Endothelial cell of umbilical vein (primary cell): ENCODE results near the gene ICOSLG. TPM values are rescaled to one million over a fixed set of nuclear protein-coding genes. Genes with fewer than 3 reads are reported as not detected.
"Not testable (repeated sequence)": the region's sequence is repeated elsewhere in the genome, so short reads cannot be mapped to it uniquely, and the experiment has no call there.

Source experiments
- Bru-seq: library from RNA; stranded (reverse); fragments of 400-500 nt; gene quantifications from one replicate; lab custom pipeline; 2021; lab: Mats Ljungman, UMichigan
- BruChase-seq, 2 experiments: library from RNA; stranded (reverse); fragments of 400-500 nt; gene quantifications; one replicate each; lab custom pipeline; 2021; lab: Mats Ljungman, UMichigan
- BruUV-seq: library from RNA; stranded (reverse); fragments of 400-500 nt; replicated peaks from 2 replicates; lab custom pipeline; 2021; lab: Mats Ljungman, UMichigan
- CTCF ChIA-PET: fragments of 300-600, 350-600 bp; sonication (Branson Sonifier 250); formaldehyde crosslinking; loops from one replicate; lab custom pipeline; 2021; ENCODE audit warnings: antibody characterized with exemption, inconsistent platforms; lab: Charles Lee
- POLR2A ChIA-PET: fragments of 300-600, 350-600 bp; sonication (Branson Sonifier 250); formaldehyde crosslinking; loops from one replicate; lab custom pipeline; 2021; ENCODE audit warnings: antibody characterized with exemption, inconsistent platforms; lab: Charles Lee
- DNase-seq: peaks from one replicate; pipeline ENCODE4 v3.0.0-alpha.2; 2011; ENCODE audit warnings: low read depth, low spot score
- FAIRE-seq: peaks from 2 replicates; lab custom pipeline; 2011; peaks lifted over from hg19 to GRCh38; lab: Jason Lieb, UNC
- H2AFZ ChIP-seq: 2 replicates; pipeline ENCODE4 v1.6.0; 2012; ENCODE audit warnings: low read depth, low read length, control low read depth, inconsistent platforms
- H3K27ac ChIP-seq: 2 replicates; pipeline ENCODE4 v1.5.1; 2011; ENCODE audit warnings: low read depth, mild to moderate bottlenecking, control low read depth, low read length, moderate library complexity; ENCODE audit not compliant: insufficient read depth
- H3K27me3 ChIP-seq, 2 experiments: 2 replicates each; pipeline versions ENCODE4 v1.6.0 to v1.6.1; 2011; ENCODE audit warnings: low read length in 2 of 2, mixed read lengths in 1 of 2; ENCODE audit not compliant: control insufficient read depth in 2 of 2, insufficient read depth in 2 of 2
- H3K36me3 ChIP-seq, 2 experiments: 2 replicates in 1 of 2; 3 replicates in 1 of 2; pipeline ENCODE4 v1.5.1; 2011; ENCODE audit warnings: low read length in 2 of 2, mild to moderate bottlenecking in 1 of 2, moderate library complexity in 1 of 2; ENCODE audit not compliant: control insufficient read depth in 2 of 2, insufficient read depth in 2 of 2; ENCODE audit errors: extremely low read depth in 1 of 2
- H3K4me1 ChIP-seq: 3 replicates; pipeline ENCODE4 v1.5.1; 2011; ENCODE audit warnings: mild to moderate bottlenecking, low read length; ENCODE audit not compliant: control insufficient read depth, insufficient read depth; ENCODE audit errors: extremely low read depth
- H3K4me2 ChIP-seq: 2 replicates; pipeline ENCODE4 v1.6.1; 2011; ENCODE audit warnings: low read length, control low read depth, mixed read lengths; ENCODE audit not compliant: insufficient read depth
- H3K4me3 ChIP-seq, 3 experiments: fragments of 200-600 bp in 1 of 3; sonication (generic), shearing (Covaris generic) in 1 of 3; replicated peaks in 1 of 3; 2 replicates each; pipeline ENCODE4 v1.5.1; 2011 to 2016; ENCODE audit warnings: control low read depth in 3 of 3, low read length in 3 of 3, mild to moderate bottlenecking in 2 of 3, inconsistent platforms in 1 of 3, low read depth in 1 of 3, moderate library complexity in 1 of 3; ENCODE audit not compliant: insufficient read depth in 1 of 3
- H3K79me2 ChIP-seq: 2 replicates; pipeline ENCODE4 v1.6.0; 2012; ENCODE audit warnings: low read length, inconsistent platforms; ENCODE audit not compliant: control insufficient read depth, insufficient read depth
- H3K9ac ChIP-seq: replicated peaks from 2 replicates; pipeline ENCODE3; 2011; ENCODE audit warnings: low read length, control low read depth; ENCODE audit not compliant: insufficient read depth; ENCODE audit errors: extremely low read depth
- H3K9me1 ChIP-seq: replicated peaks from 3 replicates; pipeline ENCODE4 v1.6.0; 2011; ENCODE audit warnings: mild to moderate bottlenecking, low read length; ENCODE audit not compliant: control insufficient read depth, insufficient read depth; ENCODE audit errors: extremely low read depth
- H3K9me3 ChIP-seq: replicated peaks from 2 replicates; pipeline ENCODE4 v1.5.1; 2012; ENCODE audit warnings: low read length, inconsistent platforms; ENCODE audit not compliant: control insufficient read depth, insufficient read depth
- H4K20me1 ChIP-seq: replicated peaks from 2 replicates; pipeline ENCODE3; 2011; ENCODE audit warnings: mild to moderate bottlenecking, low read length; ENCODE audit not compliant: control insufficient read depth, insufficient read depth; ENCODE audit errors: extremely low read depth
- EZH2 ChIP-seq: IDR thresholded peaks from 2 replicates; pipeline ENCODE4 v1.6.1; 2012; ENCODE audit warnings: borderline replicate concordance, low read depth, mild to moderate bottlenecking, moderate library complexity, low read length, inconsistent platforms; ENCODE audit not compliant: severe bottlenecking
- GATA2 ChIP-seq: IDR thresholded peaks from 2 replicates; pipeline ENCODE4 v1.7.0; 2011; ENCODE audit warnings: low read depth, mild to moderate bottlenecking, moderate library complexity, mixed read lengths, low read length; ENCODE audit not compliant: insufficient read length, insufficient read depth
- JUN ChIP-seq: IDR thresholded peaks from 2 replicates; pipeline ENCODE4 v1.6.1; 2011; ENCODE audit warnings: borderline replicate concordance, low read depth; ENCODE audit not compliant: insufficient read length, insufficient read depth
- MYC ChIP-seq: IDR thresholded peaks from one replicate; pipeline ENCODE4 v1.6.1; 2011; ENCODE audit warnings: mild to moderate bottlenecking, low read depth, low read length
- POLR2A ChIP-seq: IDR thresholded peaks from 2 replicates; pipeline ENCODE4 v1.6.1; 2012; ENCODE audit warnings: low read depth, mild to moderate bottlenecking, control low read depth, low read length
- POLR2AphosphoS5 ChIP-seq: IDR thresholded peaks from 2 replicates; pipeline ENCODE4 v1.6.1; 2012; ENCODE audit warnings: low read depth, mild to moderate bottlenecking, control low read depth, low read length, moderate library complexity; ENCODE audit not compliant: insufficient read depth
- dilution Hi-C: fragments of 300-500 bp; cut with MboI; formaldehyde crosslinking; loops from one replicate; pipeline ENCODE4 v1.15.0; 2019; ENCODE audit warnings: low sequenced_read_pairs; ENCODE audit not compliant: extremely low pct_ligation_motif_present
- intact Hi-C: fragments of 100-400 bp; cut with micrococcal nuclease; formaldehyde crosslinking; loops from one replicate; pipeline ENCODE4 v1.10.0; 2022
- long read RNA-seq: library from polyadenylated mRNA; stranded (forward); transcript quantifications from one replicate; pipeline ENCODE4 v2.0.0, GENCODE V29; 2021
- polyA minus RNA-seq, 3 experiments: library from RNA; depleted of rRNA, polyadenylated mRNA; stranded (reverse); fragments of >200 nt; gene quantifications; 1 replicate in 1 of 3; 2 replicates in 2 of 3; pipeline ENCODE4 v1.2.3, GENCODE V29; 2011
- polyA plus RNA-seq, 4 experiments: library from polyadenylated mRNA; depleted of rRNA in 3 of 4; stranded (reverse) in 3 of 4; unstranded in 1 of 4; fragments of >200 nt; gene quantifications; 2 replicates each; pipeline versions ENCODE4 v1.2.1 to v1.2.3, GENCODE V29; 2011 to 2012; ENCODE audit warnings: missing spikeins in 1 of 4
- total RNA-seq: library from RNA; stranded (reverse); gene quantifications from 2 replicates; pipeline ENCODE4 v1.2.3, GENCODE V29; 2021
- TF ChIP-seq, protein P1 (sequence below): IDR thresholded peaks from 2 replicates; pipeline ENCODE4 v1.6.1; 2011; ENCODE audit not compliant: insufficient read depth, insufficient read length

Gene ICOSLG
- total RNA-seq (2.9 and 3.4 TPM in 2 replicates), polyA plus RNA-seq (0.91 and 1.7 TPM in 2 replicates), polyA minus RNA-seq (1.3 and 2.2 TPM in 2 replicates), Bru-seq, nascent RNA (percentile 13 among the genes with signal in this experiment), BruChase-seq, experiment 1, labeled RNA remaining after a 6-hour chase (not detected), BruChase-seq, experiment 2, labeled RNA remaining after a 2-hour chase (not detected)
- 1.3 and 1.9 TPM in 2 replicates for polyA plus RNA-seq (2011; cell fraction: cytosol; rRNA removed)
- polyA plus RNA-seq (2011; cell fraction: nucleus; rRNA removed), result 2.0 and 2.2 TPM in 2 replicates
- 2.1 and 6.6 TPM in 2 replicates for polyA plus RNA-seq (2012)
- polyA minus RNA-seq (2011; cell fraction: cytosol; rRNA and poly(A)+ RNA removed), result 1.4 TPM
- 1.2 and 2.4 TPM in 2 replicates for polyA minus RNA-seq (2011; cell fraction: nucleus; rRNA and poly(A)+ RNA removed)
- long read RNA-seq, partial matches to known transcripts, result 1 of 1 reads
- long read RNA-seq, other reads (novel, unspliced or antisense), result 0 of 1 reads

DNA sequence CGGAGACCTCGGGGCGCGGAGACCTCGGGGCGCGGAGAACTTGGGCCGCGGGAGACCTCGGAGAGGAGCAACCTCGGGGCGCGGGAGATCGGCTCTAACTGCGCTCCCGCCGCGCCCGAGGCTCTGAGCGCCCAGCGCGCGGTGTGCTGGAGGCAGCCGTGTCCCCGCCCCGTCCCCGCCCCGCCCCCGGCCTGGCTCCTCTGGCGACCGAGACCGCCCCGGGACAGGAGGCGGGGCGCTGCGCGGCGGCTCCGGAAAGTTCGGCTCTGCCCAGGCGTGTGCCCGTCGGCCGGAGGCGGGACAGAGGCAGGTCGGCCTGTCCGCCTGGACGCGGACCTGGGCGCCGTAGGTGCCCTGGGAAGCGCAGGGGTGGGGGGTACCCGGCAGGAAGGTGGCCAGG is at the start of gene ICOSLG:
Gene ICOSLG (minus strand): TSS at position 102 of the 400 bp plus-strand sequence. CDS start 126 bp downstream, outside the sequence.
- CTCF ChIA-PET, result not testable (repeated sequence)

DNA sequence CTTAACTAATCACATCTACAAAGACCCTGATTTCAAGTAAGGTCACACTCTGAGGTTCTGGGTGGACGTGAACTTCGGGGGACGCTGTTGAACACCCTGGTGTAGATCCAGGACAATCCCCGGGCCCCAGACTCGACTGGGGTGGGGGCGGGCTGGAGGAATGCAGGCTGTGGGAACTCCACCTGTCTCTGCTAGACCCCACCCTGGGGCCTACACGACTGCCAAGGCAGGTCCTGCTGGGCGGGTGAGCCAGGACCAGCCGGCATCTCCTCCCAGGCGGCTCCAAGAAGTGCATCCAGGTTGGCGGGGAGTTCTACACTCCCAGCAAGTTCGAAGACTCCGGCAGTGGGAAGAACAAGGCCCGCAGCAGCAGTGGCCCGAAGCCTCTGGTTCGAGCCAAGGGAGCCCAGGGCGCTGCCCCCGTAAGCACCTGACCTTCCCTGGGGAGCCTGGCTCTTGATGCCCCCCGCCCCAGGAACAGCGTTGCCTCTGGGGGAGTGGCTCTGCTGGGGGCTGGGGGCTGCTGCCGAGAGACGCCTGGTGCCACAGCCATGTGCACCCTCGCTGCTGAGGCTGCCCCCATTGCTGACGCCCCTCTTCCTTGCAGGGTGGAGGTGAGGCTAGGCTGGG is 48.8 kb upstream of the ICOSLG start:
- FAIRE-seq (no peak), DNase-seq (no peak)
- TF ChIP-seq MYC, result no peak
- no peak for TF ChIP-seq JUN
- no peak for TF ChIP-seq GATA2
- TF ChIP-seq, protein P1, sequence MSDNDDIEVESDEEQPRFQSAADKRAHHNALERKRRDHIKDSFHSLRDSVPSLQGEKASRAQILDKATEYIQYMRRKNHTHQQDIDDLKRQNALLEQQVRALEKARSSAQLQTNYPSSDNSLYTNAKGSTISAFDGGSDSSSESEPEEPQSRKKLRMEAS, result no peak
- TF ChIP-seq POLR2AphosphoS5, result no peak
- TF ChIP-seq EZH2, result no peak
- no peak for TF ChIP-seq POLR2A
- H3K9ac ChIP-seq, result no peak overlapping the region
- POLR2A ChIA-PET, result no interaction called here
- H3K4me2 ChIP-seq, result no peak overlapping the region
- H4K20me1 ChIP-seq, result no peaks in the 10 kb centered on the region
- no peak overlapping the region for H3K27ac ChIP-seq
- H3K27me3 ChIP-seq, result peaks cover 0 to 3% of the 10 kb centered on the region in 2 experiments
- H3K4me3 ChIP-seq, result no peak overlapping the region
- no peak overlapping the region for H2AFZ ChIP-seq
- BruUV-seq, result no TSS peak
- no peaks in the 10 kb centered on the region for H3K9me3 ChIP-seq
- H3K4me1 ChIP-seq, result no peaks in the 10 kb centered on the region
- H3K36me3 ChIP-seq, result no peaks in the 10 kb centered on the region
- H3K79me2 ChIP-seq, result no peaks in the 10 kb centered on the region
- CTCF ChIA-PET, result no interaction called here
- intact Hi-C loops, result no loop called here
- no peaks in the 10 kb centered on the region for H3K9me1 ChIP-seq
- dilution Hi-C loops, result no loop called here

More for the DNA sequence above, at the start of gene ICOSLG:
- BruUV-seq, H3K9me3 ChIP-seq, H3K9ac ChIP-seq, H3K4me2 ChIP-seq, H3K9me1 ChIP-seq, H2AFZ ChIP-seq, H3K36me3 ChIP-seq, H3K27ac ChIP-seq, H3K4me1 ChIP-seq, H3K79me2 ChIP-seq, intact Hi-C loops, H3K4me3 ChIP-seq, POLR2A ChIA-PET, H3K27me3 ChIP-seq, DNase-seq, dilution Hi-C loops, H4K20me1 ChIP-seq: not testable (repeated sequence)
- peak; percentile 52 for FAIRE-seq
